Thyroid gland (tissue), 4 donors: ENCODE measurements around the gene IKZF2.

Experiments used
- POLR2A ChIP-seq, 2 donors: fragments of 450-650 bp; IDR thresholded peaks; one replicate each; pipeline ENCODE4 v1.6.1; 2017; ENCODE audit warnings: antibody characterized with exemption in 2 of 2, mild to moderate bottlenecking in 2 of 2, moderate library complexity in 1 of 2
- TF ChIP-seq, protein P1 (sequence below), 6 experiments: fragments of 200-600 bp in 3 of 6; fragments of 450-650 bp in 3 of 6; sonication (generic) in 3 of 6; IDR thresholded peaks; one replicate each; pipeline ENCODE4 v1.5.1; 2016 to 2019; ENCODE audit warnings: antibody characterized with exemption in 6 of 6, mild to moderate bottlenecking in 2 of 6, inconsistent platforms in 1 of 6, moderate library complexity in 1 of 6

DNA sequence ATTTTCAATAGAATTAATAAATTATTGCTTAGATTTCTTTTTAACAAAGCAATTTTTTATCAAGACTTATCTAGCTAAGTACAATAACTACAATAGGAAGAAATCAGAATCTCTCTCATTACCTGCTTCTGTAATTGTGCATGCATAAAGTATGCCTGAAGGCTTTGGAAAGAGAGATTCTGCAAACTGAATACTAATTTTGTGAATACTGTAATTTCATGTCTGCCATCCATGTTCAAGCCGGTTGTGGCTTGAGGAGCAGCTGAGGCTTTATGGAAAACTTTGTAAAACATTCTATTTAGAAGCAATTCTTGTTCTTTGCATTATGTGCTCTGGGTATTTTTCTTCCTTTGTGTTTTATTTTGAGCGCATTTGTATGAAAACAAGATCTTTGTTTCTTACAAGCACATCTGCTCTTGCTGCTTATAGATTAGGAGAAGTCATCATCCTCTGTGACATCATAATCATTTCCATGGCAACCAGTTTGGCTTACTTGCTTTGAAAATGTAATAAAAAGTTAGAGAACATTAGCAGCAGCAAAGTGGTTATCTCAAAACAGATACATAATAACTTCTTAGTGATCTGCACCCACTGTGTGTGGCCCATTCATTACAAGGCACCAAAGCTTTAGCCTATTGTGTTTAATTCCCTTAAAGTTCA is 16.0 kb upstream of the IKZF2 start:
- TF ChIP-seq, protein P1, sequence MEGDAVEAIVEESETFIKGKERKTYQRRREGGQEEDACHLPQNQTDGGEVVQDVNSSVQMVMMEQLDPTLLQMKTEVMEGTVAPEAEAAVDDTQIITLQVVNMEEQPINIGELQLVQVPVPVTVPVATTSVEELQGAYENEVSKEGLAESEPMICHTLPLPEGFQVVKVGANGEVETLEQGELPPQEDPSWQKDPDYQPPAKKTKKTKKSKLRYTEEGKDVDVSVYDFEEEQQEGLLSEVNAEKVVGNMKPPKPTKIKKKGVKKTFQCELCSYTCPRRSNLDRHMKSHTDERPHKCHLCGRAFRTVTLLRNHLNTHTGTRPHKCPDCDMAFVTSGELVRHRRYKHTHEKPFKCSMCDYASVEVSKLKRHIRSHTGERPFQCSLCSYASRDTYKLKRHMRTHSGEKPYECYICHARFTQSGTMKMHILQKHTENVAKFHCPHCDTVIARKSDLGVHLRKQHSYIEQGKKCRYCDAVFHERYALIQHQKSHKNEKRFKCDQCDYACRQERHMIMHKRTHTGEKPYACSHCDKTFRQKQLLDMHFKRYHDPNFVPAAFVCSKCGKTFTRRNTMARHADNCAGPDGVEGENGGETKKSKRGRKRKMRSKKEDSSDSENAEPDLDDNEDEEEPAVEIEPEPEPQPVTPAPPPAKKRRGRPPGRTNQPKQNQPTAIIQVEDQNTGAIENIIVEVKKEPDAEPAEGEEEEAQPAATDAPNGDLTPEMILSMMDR (IDR thresholded peaks at IDR 0.05), result no peak
- TF ChIP-seq POLR2A (IDR thresholded peaks at IDR 0.05), result no peak
